ENCODE data around the gene KRTAP1-5.
"Not testable (repeated sequence)": the region's sequence is repeated elsewhere in the genome, so short reads cannot be mapped to it uniquely, and the experiment has no call there.

Gene KRTAP1-5

DNA sequence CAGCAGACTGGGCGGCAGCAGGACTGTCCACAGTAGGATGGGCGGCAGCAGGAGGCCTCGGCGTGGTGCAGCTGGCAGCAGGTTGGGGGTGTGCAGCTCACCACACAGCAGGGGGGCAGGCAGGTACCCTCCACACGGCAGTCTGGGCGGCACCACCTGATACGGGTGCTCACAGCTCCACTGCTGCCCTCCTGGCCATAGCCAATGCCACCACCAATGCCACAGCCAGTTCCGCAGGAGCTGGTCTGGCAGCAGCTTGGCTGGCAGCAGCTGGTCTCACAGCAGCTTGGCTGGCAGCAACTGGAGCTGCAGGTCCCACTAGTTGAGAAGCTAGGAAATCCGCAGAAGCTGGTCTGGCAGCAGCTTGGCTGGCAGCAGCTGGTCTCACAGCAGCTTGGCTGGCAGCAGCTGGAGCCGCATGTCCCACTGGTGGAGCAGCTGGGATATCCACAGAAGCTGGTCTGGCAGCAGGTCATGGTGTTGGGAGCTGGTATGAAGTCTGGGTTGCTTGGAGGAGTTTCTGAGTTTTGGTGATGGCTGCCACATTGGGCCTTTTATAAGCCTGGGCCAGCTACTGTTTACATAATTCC lies 7.4 kb upstream of the KRTAP1-5 start, which contains the start of gene KRTAP1-3:
KRTAP1-3 (minus strand) TSS at position 529 of the 590 bp plus-strand sequence; CDS start at position 476, 53 bp downstream.
- CTCF ChIA-PET = interaction anchor here (0.7 kb wide), 1 partner anchor 1685 kb away, joined by 3 read pairs; no protein-coding TSS in a partner anchor
- H3K36me3 ChIP-seq (ENCODE audit: control insufficient read depth in 4 of 4, insufficient read depth in 4 of 4, low read length in 3 of 4); H3K9me3 ChIP-seq (ENCODE audit: control extremely low read depth in 1 of 5, control insufficient read depth in 4 of 5, insufficient read depth in 2 of 5, low read depth in 1 of 5, low read length in 4 of 5); H3K4me3 ChIP-seq (ENCODE audit: control insufficient read depth in 1 of 7, extremely low read depth in 1 of 7, insufficient read depth in 4 of 7, low read depth in 2 of 7, low read length in 6 of 7); H3K27me3 ChIP-seq (replicated peaks in 2 of 5; ENCODE audit: control insufficient read depth in 4 of 5, insufficient read depth in 5 of 5, low read length in 4 of 5); POLR2A ChIA-PET; DNase-seq; H3K4me1 ChIP-seq (ENCODE audit: control extremely low read depth in 1 of 4, control insufficient read depth in 4 of 4, insufficient read depth in 4 of 4, low read length in 3 of 4); H3K27ac ChIP-seq (ENCODE audit: insufficient read depth in 1 of 2, low read depth in 1 of 2, low read length in 2 of 2, poor library complexity in 1 of 2, severe bottlenecking in 2 of 2): not testable (repeated sequence)
- 97% methylated on average over 4 of the region's 10 CpGs for WGBS (ENCODE audit: insufficient coverage)

DNA sequence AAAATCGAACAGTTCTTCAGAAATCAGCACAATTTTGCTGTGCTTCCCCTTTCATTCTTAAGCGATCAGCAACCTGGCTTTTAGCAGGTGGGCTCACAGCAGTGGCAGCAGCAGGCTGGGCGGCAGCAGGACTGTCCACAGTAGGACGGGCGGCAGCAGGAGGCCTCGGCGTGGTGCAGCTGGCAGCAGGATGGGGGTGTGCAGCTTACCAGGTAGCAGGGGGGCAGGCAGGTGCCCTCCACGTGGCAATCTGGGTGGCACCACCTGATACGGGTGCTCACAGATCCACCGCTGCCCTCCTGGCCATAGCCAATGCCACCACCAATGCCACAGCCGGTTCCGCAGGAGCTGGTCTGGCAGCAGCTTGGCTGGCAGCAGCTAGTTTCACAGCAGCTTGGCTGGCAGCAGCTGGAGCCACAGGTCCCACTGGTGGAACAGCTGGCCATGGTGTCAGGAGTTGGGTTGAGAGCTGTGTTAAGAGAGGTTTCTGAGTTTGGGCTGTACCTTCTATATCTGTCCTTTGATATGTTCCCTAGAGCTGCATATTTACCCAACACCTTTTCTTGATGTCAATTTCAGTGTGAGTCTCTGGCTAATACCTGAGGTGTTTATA lies 2.7 kb upstream of the KRTAP1-5 start, which contains the start of gene KRTAP1-4:
KRTAP1-4 (minus strand) TSS at position 563 of the 613 bp plus-strand sequence; CDS start at position 446, 117 bp downstream.
- CTCF ChIA-PET = interaction anchor here (2.0 kb wide), 1 partner anchor 10 kb away, joined by 5 read pairs; no protein-coding TSS in a partner anchor
- Histone ChIP-seq H3K27ac (ENCODE audit: insufficient read depth in 1 of 2, low read depth in 1 of 2, low read length in 2 of 2, poor library complexity in 1 of 2, severe bottlenecking in 2 of 2) (no peak within 1 kb of the TSS), H3K4me3 (ENCODE audit: control insufficient read depth in 1 of 7, extremely low read depth in 1 of 7, insufficient read depth in 4 of 7, low read depth in 2 of 7, low read length in 6 of 7) (no peak within 1 kb of the TSS), H3K27me3 (replicated peaks in 2 of 5; ENCODE audit: control insufficient read depth in 4 of 5, insufficient read depth in 5 of 5, low read length in 4 of 5) (peaks cover 0 to 4% (median 0%) of the 10 kb centered on the region in 5 experiments), H3K4me1 (ENCODE audit: control extremely low read depth in 1 of 4, control insufficient read depth in 4 of 4, insufficient read depth in 4 of 4, low read length in 3 of 4) (no peaks in the 10 kb centered on the region), H3K36me3 (ENCODE audit: control insufficient read depth in 4 of 4, insufficient read depth in 4 of 4, low read length in 3 of 4) (no peaks in the 10 kb centered on the region), H3K9me3 (ENCODE audit: control extremely low read depth in 1 of 5, control insufficient read depth in 4 of 5, insufficient read depth in 2 of 5, low read depth in 1 of 5, low read length in 4 of 5) (peaks cover 0 to 1% (median 0%) of the 10 kb centered on the region in 5 experiments)
- no peak for DNase-seq
- WGBS (ENCODE audit: insufficient coverage) = 100% methylated on average over 7 of the region's 12 CpGs
- POLR2A ChIA-PET = no interaction called here

DNA sequence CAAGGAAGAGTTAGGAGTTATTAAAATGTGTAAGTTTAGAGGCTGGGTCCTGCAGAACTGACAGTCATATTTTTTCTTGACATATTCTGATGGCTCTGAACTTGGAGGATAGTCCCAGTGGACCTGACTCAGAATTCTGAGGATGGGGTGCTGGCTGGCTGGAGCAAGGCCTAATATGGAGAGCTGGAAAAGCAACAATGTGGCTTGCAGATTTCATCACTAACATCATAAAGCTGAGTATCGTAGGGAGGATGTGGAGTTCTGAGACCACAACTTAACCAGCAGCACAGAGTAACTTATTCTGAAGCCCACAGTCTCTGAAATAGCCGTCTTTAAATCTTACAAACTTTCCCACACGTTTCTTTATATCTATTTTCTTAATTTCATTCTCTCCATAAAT lies 2.3 kb downstream of the KRTAP1-5 start:
- H3K4me1 ChIP-seq (ENCODE audit: control extremely low read depth in 1 of 4, control insufficient read depth in 4 of 4, insufficient read depth in 4 of 4, low read length in 3 of 4) = no peaks in the 10 kb centered on the region
- H3K27me3 ChIP-seq (replicated peaks in 2 of 5; ENCODE audit: control insufficient read depth in 4 of 5, insufficient read depth in 5 of 5, low read length in 4 of 5) = no peaks in the 10 kb centered on the region
- no peaks in the 10 kb centered on the region for H3K36me3 ChIP-seq (ENCODE audit: control insufficient read depth in 4 of 4, insufficient read depth in 4 of 4, low read length in 3 of 4)
- ChIA-PET CTCF (no interaction called here), POLR2A (no interaction called here)
- H3K4me3 ChIP-seq (ENCODE audit: control insufficient read depth in 1 of 7, extremely low read depth in 1 of 7, insufficient read depth in 4 of 7, low read depth in 2 of 7, low read length in 6 of 7) = no peak overlapping the region
- peaks cover 0 to 3% (median 0%) of the 10 kb centered on the region in 5 experiments for H3K9me3 ChIP-seq (ENCODE audit: control extremely low read depth in 1 of 5, control insufficient read depth in 4 of 5, insufficient read depth in 2 of 5, low read depth in 1 of 5, low read length in 4 of 5)
- no peak for DNase-seq
- WGBS (ENCODE audit: insufficient coverage) = 93% methylated on average over 3 of the region's 3 CpGs
- H3K27ac ChIP-seq (ENCODE audit: insufficient read depth in 1 of 2, low read depth in 1 of 2, low read length in 2 of 2, poor library complexity in 1 of 2, severe bottlenecking in 2 of 2) = no peak overlapping the region

GRCh38 chr17:41020336-41020735 lies 6.7 kb downstream of the KRTAP1-5 start:
- ChIA-PET POLR2A (no interaction called here), CTCF (interaction anchor here (1.7 kb wide), 1 partner anchor 9 kb away, joined by 5 read pairs; the partner anchor contains the start of gene KRTAP1-4)
- no peak for DNase-seq
- H3K36me3 ChIP-seq (ENCODE audit: control insufficient read depth in 4 of 4, insufficient read depth in 4 of 4, low read length in 3 of 4) = no peaks in the 10 kb centered on the region
- H3K9me3 ChIP-seq (ENCODE audit: control extremely low read depth in 1 of 5, control insufficient read depth in 4 of 5, insufficient read depth in 2 of 5, low read depth in 1 of 5, low read length in 4 of 5) = peaks cover 0 to 3% (median 0%) of the 10 kb centered on the region in 5 experiments
- peaks cover 3 to 13% (median 5%) of the 10 kb centered on the region in 4 experiments for H3K4me1 ChIP-seq (ENCODE audit: control extremely low read depth in 1 of 4, control insufficient read depth in 4 of 4, insufficient read depth in 4 of 4, low read length in 3 of 4)
- H3K27me3 ChIP-seq (replicated peaks in 2 of 5; ENCODE audit: control insufficient read depth in 4 of 5, insufficient read depth in 5 of 5, low read length in 4 of 5) = no peaks in the 10 kb centered on the region
- no peak overlapping the region for H3K27ac ChIP-seq (ENCODE audit: insufficient read depth in 1 of 2, low read depth in 1 of 2, low read length in 2 of 2, poor library complexity in 1 of 2, severe bottlenecking in 2 of 2)
- H3K4me3 ChIP-seq (ENCODE audit: control insufficient read depth in 1 of 7, extremely low read depth in 1 of 7, insufficient read depth in 4 of 7, low read depth in 2 of 7, low read length in 6 of 7) = no peak overlapping the region

GRCh38 chr17:41019415-41019814 lies 7.6 kb downstream of the KRTAP1-5 start:
- Histone ChIP-seq H3K4me1 (ENCODE audit: control extremely low read depth in 1 of 4, control insufficient read depth in 4 of 4, insufficient read depth in 4 of 4, low read length in 3 of 4) (peaks cover 3 to 13% (median 5%) of the 10 kb centered on the region in 4 experiments), H3K27ac (ENCODE audit: insufficient read depth in 1 of 2, low read depth in 1 of 2, low read length in 2 of 2, poor library complexity in 1 of 2, severe bottlenecking in 2 of 2) (no peak overlapping the region), H3K4me3 (ENCODE audit: control insufficient read depth in 1 of 7, extremely low read depth in 1 of 7, insufficient read depth in 4 of 7, low read depth in 2 of 7, low read length in 6 of 7) (no peak overlapping the region), H3K27me3 (replicated peaks in 2 of 5; ENCODE audit: control insufficient read depth in 4 of 5, insufficient read depth in 5 of 5, low read length in 4 of 5) (no peaks in the 10 kb centered on the region), H3K36me3 (ENCODE audit: control insufficient read depth in 4 of 4, insufficient read depth in 4 of 4, low read length in 3 of 4) (no peaks in the 10 kb centered on the region), H3K9me3 (ENCODE audit: control extremely low read depth in 1 of 5, control insufficient read depth in 4 of 5, insufficient read depth in 2 of 5, low read depth in 1 of 5, low read length in 4 of 5) (peaks cover 0 to 3% (median 0%) of the 10 kb centered on the region in 5 experiments)
- no peak for DNase-seq
- WGBS (ENCODE audit: insufficient coverage) = 100% methylated on average over 2 of the region's 3 CpGs
- ChIA-PET CTCF (interaction anchor here (1.7 kb wide), 1 partner anchor 10 kb away, joined by 5 read pairs; the partner anchor contains the start of gene KRTAP1-4), POLR2A (no interaction called here)

- no peak overlapping the region for H3K27ac ChIP-seq (ENCODE audit: insufficient read depth in 1 of 2, low read depth in 1 of 2, low read length in 2 of 2, poor library complexity in 1 of 2, severe bottlenecking in 2 of 2)
- peak; percentile 6 to 55 (median 54) for DNase-seq
- ChIA-PET CTCF (interaction anchor here (1.7 kb wide), 1 partner anchor 11 kb away, joined by 5 read pairs; the partner anchor contains the start of gene KRTAP1-4), POLR2A (interaction anchor here (1.1 kb wide), 1 partner anchor 35 kb away, joined by 3 read pairs; the partner anchor contains the start of gene KRT40)
- no peak overlapping the region for H3K4me3 ChIP-seq (ENCODE audit: control insufficient read depth in 1 of 7, extremely low read depth in 1 of 7, insufficient read depth in 4 of 7, low read depth in 2 of 7, low read length in 6 of 7)
- no peaks in the 10 kb centered on the region for H3K36me3 ChIP-seq (ENCODE audit: control insufficient read depth in 4 of 4, insufficient read depth in 4 of 4, low read length in 3 of 4)
- no peaks in the 10 kb centered on the region for H3K27me3 ChIP-seq (replicated peaks in 2 of 5; ENCODE audit: control insufficient read depth in 4 of 5, insufficient read depth in 5 of 5, low read length in 4 of 5)
- peaks cover 0 to 3% (median 0%) of the 10 kb centered on the region in 5 experiments for H3K9me3 ChIP-seq (ENCODE audit: control extremely low read depth in 1 of 5, control insufficient read depth in 4 of 5, insufficient read depth in 2 of 5, low read depth in 1 of 5, low read length in 4 of 5)
- 26% methylated on average over 2 of the region's 3 CpGs for WGBS (ENCODE audit: insufficient coverage)
- H3K4me1 ChIP-seq (ENCODE audit: control extremely low read depth in 1 of 4, control insufficient read depth in 4 of 4, insufficient read depth in 4 of 4, low read length in 3 of 4) = peaks cover 3 to 13% (median 5%) of the 10 kb centered on the region in 4 experiments
These were observed 8.5 kb downstream of the KRTAP1-5 start for GRCh38 chr17:41018541-41018940.

Data from common myeloid progenitor, CD34-positive (primary cell).